SK-N-SH (cell line): Measurements from ENCODE around the gene DCUN1D3. TPM values are rescaled to one million over a fixed set of nuclear protein-coding genes. Genes with fewer than 3 reads are reported as not detected.

ENCODE experiments used
- CTCF ChIA-PET: fragments of 300-600, 350-600 bp; formaldehyde crosslinking; extraction: SDS; loops from one replicate; lab custom pipeline; 2021; lab: Yijun Ruan, JAX
- POLR2A ChIA-PET: fragments of 350-600 bp; sonication (Branson Sonifier 250); formaldehyde crosslinking; extraction: SDS; loops from one replicate; lab custom pipeline; 2020; ENCODE audit warnings: antibody characterized with exemption, inconsistent platforms; lab: Yijun Ruan, JAX
- DNase-seq: peaks from one replicate; pipeline ENCODE4 v3.0.0; 2012
- H2AFZ ChIP-seq: fragments of 200-600 bp; sonication (generic); 2 replicates; pipeline ENCODE4 v1.8.1; 2016; ENCODE audit warnings: antibody characterized with exemption, mild to moderate bottlenecking, low read depth
- H3F3A ChIP-seq: fragments of 200-600 bp; sonication (generic); replicated peaks from 2 replicates; pipeline ENCODE3; 2016; ENCODE audit warnings: antibody characterized with exemption, mild to moderate bottlenecking; ENCODE audit not compliant: insufficient read depth
- H3K27ac ChIP-seq, 2 experiments: fragments of 200-500 bp in 1 of 2; fragments of 200-600 bp in 1 of 2; sonication (Bioruptor generic) in 1 of 2; sonication (generic), shearing (Covaris generic) in 1 of 2; 2 replicates each; pipeline versions ENCODE4 v1.5.1 to v1.6.1; 2014 to 2016; ENCODE audit warnings: low read depth in 2 of 2, inconsistent platforms in 1 of 2, low read length in 1 of 2, mild to moderate bottlenecking in 1 of 2, mixed read lengths in 1 of 2
- H3K27me3 ChIP-seq: fragments of 200-600 bp; sonication (generic), shearing (Covaris generic); 2 replicates; pipeline ENCODE4 v1.6.1; 2016; ENCODE audit warnings: mixed run types; ENCODE audit not compliant: insufficient read depth
- H3K36me3 ChIP-seq, 2 experiments: fragments of 200-500 bp in 1 of 2; fragments of 200-600 bp in 1 of 2; sonication (Bioruptor generic) in 1 of 2; sonication (generic) in 1 of 2; replicated peaks in 1 of 2; 2 replicates each; pipeline versions ENCODE3 to v1.5.1; 2014 to 2016; ENCODE audit warnings: low read length in 1 of 2, mild to moderate bottlenecking in 1 of 2; ENCODE audit not compliant: insufficient read depth in 2 of 2, control insufficient read depth in 1 of 2
- H3K4me1 ChIP-seq, 2 experiments: fragments of 200-500 bp in 1 of 2; fragments of 200-600 bp in 1 of 2; sonication (Bioruptor generic) in 1 of 2; sonication (generic), shearing (Covaris generic) in 1 of 2; 2 replicates each; pipeline versions ENCODE4 v1.5.1 to v1.6.1; 2014 to 2016; ENCODE audit warnings: low read depth in 1 of 2, low read length in 1 of 2, mixed run types in 1 of 2; ENCODE audit not compliant: insufficient read depth in 2 of 2, control insufficient read depth in 1 of 2
- H3K4me2 ChIP-seq: fragments of 200-600 bp; sonication (generic), shearing (Covaris generic); 2 replicates; pipeline ENCODE4 v1.6.1; 2017; ENCODE audit warnings: mixed run types
- H3K4me3 ChIP-seq, 2 experiments: fragments of 200-500 bp in 1 of 2; fragments of 200-600 bp in 1 of 2; sonication (Bioruptor generic) in 1 of 2; sonication (generic), shearing (Covaris generic) in 1 of 2; 2 replicates each; pipeline versions ENCODE4 v1.5.1 to v1.8.1; 2014 to 2016; ENCODE audit warnings: low read depth in 2 of 2, inconsistent platforms in 1 of 2, low read length in 1 of 2, mild to moderate bottlenecking in 1 of 2, mixed read lengths in 1 of 2, moderate library complexity in 1 of 2
- H3K79me2 ChIP-seq: fragments of 200-600 bp; sonication (generic); 2 replicates; pipeline ENCODE4 v1.8.1; 2017; ENCODE audit warnings: mild to moderate bottlenecking; ENCODE audit not compliant: insufficient read depth
- H3K9ac ChIP-seq: fragments of 200-600 bp; sonication (generic); 2 replicates; pipeline ENCODE4 v1.6.1; 2017; ENCODE audit warnings: mixed run types
- H3K9me2 ChIP-seq: fragments of 200-600 bp; sonication (generic); 2 replicates; pipeline ENCODE4 v1.6.1; 2017; ENCODE audit warnings: mixed run types
- H3K9me3 ChIP-seq: fragments of 200-600 bp; sonication (generic); 2 replicates; pipeline ENCODE4 v1.6.1; 2017; ENCODE audit warnings: mixed run types, mild to moderate bottlenecking, moderate library complexity
- H4K20me1 ChIP-seq: fragments of 200-600 bp; sonication (generic); 2 replicates; pipeline ENCODE4 v1.6.1; 2017; ENCODE audit warnings: mild to moderate bottlenecking, mixed run types; ENCODE audit not compliant: insufficient read depth
- MEF2A ChIP-seq: IDR thresholded peaks from 2 replicates; pipeline ENCODE4 v1.4.0; 2012; ENCODE audit warnings: low read depth, borderline replicate concordance
- NRF1 ChIP-seq: IDR thresholded peaks from 2 replicates; pipeline ENCODE4 v1.6.1; 2012; ENCODE audit warnings: low read depth, mild to moderate bottlenecking, low read length
- POLR2AphosphoS5 ChIP-seq: IDR thresholded peaks from 2 replicates; pipeline ENCODE4 v1.6.1; 2012; ENCODE audit warnings: low read depth, low read length
- RAD21 ChIP-seq: IDR thresholded peaks from 2 replicates; pipeline ENCODE4 v1.6.1; 2012; ENCODE audit warnings: mild to moderate bottlenecking, low read length
- RCOR1 ChIP-seq: fragments of 150-350 bp; IDR thresholded peaks from 2 replicates; pipeline ENCODE4 v1.6.1; 2017; ENCODE audit warnings: antibody characterized with exemption, low read length
- REST ChIP-seq: IDR thresholded peaks from 2 replicates; pipeline ENCODE4 v1.6.1; 2012; ENCODE audit warnings: mild to moderate bottlenecking, low read depth, low read length, moderate library complexity
- TAF1 ChIP-seq: IDR thresholded peaks from 2 replicates; pipeline ENCODE4 v1.6.1; 2012; ENCODE audit warnings: low read depth, mild to moderate bottlenecking, low read length, moderate library complexity, borderline replicate concordance
- TCF12 ChIP-seq: IDR thresholded peaks from 2 replicates; pipeline ENCODE4 v1.4.0; 2012
- TEAD4 ChIP-seq: IDR thresholded peaks from 2 replicates; pipeline ENCODE4 v1.4.0; 2012; ENCODE audit warnings: mild to moderate bottlenecking, borderline replicate concordance; ENCODE audit not compliant: insufficient read depth
- YY1 ChIP-seq: IDR thresholded peaks from 2 replicates; pipeline ENCODE4 v1.4.0; 2012; ENCODE audit warnings: low read depth, mild to moderate bottlenecking
- WGBS: methylation state at CpG from one replicate; pipeline ENCODE4 v1.1.6; 2017; ENCODE audit warnings: low lambda C conversion rate; 5-methylcytosine and 5-hydroxymethylcytosine counted together
- polyA plus RNA-seq, 3 experiments: library from polyadenylated mRNA; depleted of rRNA; stranded (reverse); fragments of >200 nt; gene quantifications; 2 replicates each; pipeline ENCODE4 v1.2.3, GENCODE V29; 2012
- TF ChIP-seq, protein P1 (sequence below): IDR thresholded peaks from 2 replicates; pipeline ENCODE4 v1.4.0; 2012; ENCODE audit warnings: low read depth, borderline replicate concordance
- TF ChIP-seq, protein P2 (sequence below): IDR thresholded peaks from 2 replicates; pipeline ENCODE4; 2012

DCUN1D3 gene
- polyA plus RNA-seq, 1 of the 3 experiments (the other 2 are of a cell fraction) = 4.7 TPM

- Histone ChIP-seq H3K4me2 (peak overlapping the region; percentile 2; the same call in 1 of the 2 replicates), H2AFZ (no peak overlapping the region), H3F3A (peaks cover 15% of the 10 kb centered on the region), H3K4me1 (peaks cover 16 to 21% of the 10 kb centered on the region in 2 experiments), H3K36me3 (no peaks in the 10 kb centered on the region), H3K4me3 (no peak overlapping the region), H3K27me3 (no peaks in the 10 kb centered on the region), H3K9me2 (no peaks in the 10 kb centered on the region), H3K9me3 (no peaks in the 10 kb centered on the region), H3K9ac (no peak overlapping the region), H3K79me2 (peaks cover 87% of the 10 kb centered on the region), H3K27ac (peak overlapping the region in 1 of 2 experiments; percentile 61; a peak in 2 of 4 replicates), H4K20me1 (no peaks in the 10 kb centered on the region)
- TF ChIP-seq, protein P1, sequence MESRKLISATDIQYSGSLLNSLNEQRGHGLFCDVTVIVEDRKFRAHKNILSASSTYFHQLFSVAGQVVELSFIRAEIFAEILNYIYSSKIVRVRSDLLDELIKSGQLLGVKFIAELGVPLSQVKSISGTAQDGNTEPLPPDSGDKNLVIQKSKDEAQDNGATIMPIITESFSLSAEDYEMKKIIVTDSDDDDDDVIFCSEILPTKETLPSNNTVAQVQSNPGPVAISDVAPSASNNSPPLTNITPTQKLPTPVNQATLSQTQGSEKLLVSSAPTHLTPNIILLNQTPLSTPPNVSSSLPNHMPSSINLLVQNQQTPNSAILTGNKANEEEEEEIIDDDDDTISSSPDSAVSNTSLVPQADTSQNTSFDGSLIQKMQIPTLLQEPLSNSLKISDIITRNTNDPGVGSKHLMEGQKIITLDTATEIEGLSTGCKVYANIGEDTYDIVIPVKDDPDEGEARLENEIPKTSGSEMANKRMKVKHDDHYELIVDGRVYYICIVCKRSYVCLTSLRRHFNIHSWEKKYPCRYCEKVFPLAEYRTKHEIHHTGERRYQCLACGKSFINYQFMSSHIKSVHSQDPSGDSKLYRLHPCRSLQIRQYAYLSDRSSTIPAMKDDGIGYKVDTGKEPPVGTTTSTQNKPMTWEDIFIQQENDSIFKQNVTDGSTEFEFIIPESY = no peak
- peak; percentile 22; the same call in 1 of the 2 replicates for TF ChIP-seq TCF12
- no peak for TF ChIP-seq TAF1
- TF ChIP-seq, protein P2, sequence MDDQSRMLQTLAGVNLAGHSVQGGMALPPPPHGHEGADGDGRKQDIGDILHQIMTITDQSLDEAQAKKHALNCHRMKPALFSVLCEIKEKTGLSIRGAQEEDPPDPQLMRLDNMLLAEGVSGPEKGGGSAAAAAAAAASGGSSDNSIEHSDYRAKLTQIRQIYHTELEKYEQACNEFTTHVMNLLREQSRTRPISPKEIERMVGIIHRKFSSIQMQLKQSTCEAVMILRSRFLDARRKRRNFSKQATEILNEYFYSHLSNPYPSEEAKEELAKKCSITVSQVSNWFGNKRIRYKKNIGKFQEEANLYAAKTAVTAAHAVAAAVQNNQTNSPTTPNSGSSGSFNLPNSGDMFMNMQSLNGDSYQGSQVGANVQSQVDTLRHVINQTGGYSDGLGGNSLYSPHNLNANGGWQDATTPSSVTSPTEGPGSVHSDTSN = peak; percentile 7; the same call in 1 of the 2 replicates
- no peak for TF ChIP-seq YY1
- no peak for DNase-seq
- whole genome bisulfite sequencing = 81% methylated on average over 4 of the region's 4 CpGs
- POLR2A ChIA-PET = no interaction called here
- CTCF ChIA-PET = interaction anchor here (1.5 to 4.1 kb wide), 3 partner anchors 11 to 26 kb away, joined by 3 to 21 read pairs (median 7); partner anchors contain the start of genes DCUN1D3 and LYRM1
Observed at GRCh38 chr16:20874088-20874581, 26.0 kb downstream of the DCUN1D3 start.

DNA sequence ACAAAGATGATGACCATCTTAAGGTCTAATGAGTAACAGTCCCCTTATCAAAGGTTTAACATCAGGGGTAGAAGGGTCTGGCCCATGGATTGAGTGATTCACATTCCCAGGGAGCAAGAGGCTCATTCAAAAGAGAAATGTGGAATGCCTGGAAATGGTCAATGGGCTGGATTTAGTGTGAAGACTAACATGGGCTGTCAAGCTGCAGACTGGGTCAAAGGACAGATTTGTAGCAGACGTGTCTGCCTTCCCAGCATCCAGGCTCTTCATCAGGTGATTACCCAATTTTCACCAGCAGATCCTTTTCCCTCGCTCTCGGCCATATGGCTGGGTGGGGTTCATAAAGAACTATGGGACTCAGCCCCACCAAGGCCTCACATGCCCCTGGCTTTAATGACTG is 26.8 kb downstream of the DCUN1D3 start:
- H4K20me1 ChIP-seq = no peaks in the 10 kb centered on the region

More for the DNA sequence above, 26.8 kb downstream of the DCUN1D3 start:
- H3K9me3 ChIP-seq = no peaks in the 10 kb centered on the region
- H2AFZ ChIP-seq = no peak overlapping the region
- H3K4me2 ChIP-seq = no peak overlapping the region
- no peaks in the 10 kb centered on the region for H3K36me3 ChIP-seq
- peak overlapping the region in 1 of 2 experiments; percentile 61; a peak in 2 of 4 replicates for H3K27ac ChIP-seq
- 97% methylated on average over 3 of the region's 3 CpGs for WGBS
- CTCF ChIA-PET = interaction anchor here (0.9 to 4.1 kb wide), 4 partner anchors 10 to 27 kb away, joined by 3 to 21 read pairs (median 5); partner anchors contain the start of genes DCUN1D3 and LYRM1
- no peak overlapping the region for H3K4me3 ChIP-seq
- TF ChIP-seq MEF2A = no peak
- TF ChIP-seq RCOR1 = no peak
- TF ChIP-seq TEAD4 = no peak
- TF ChIP-seq NRF1 = no peak
- no peak for TF ChIP-seq RAD21
- TF ChIP-seq POLR2AphosphoS5 = no peak
- no peak for TF ChIP-seq REST
- no peaks in the 10 kb centered on the region for H3K27me3 ChIP-seq
- no peak for DNase-seq
- POLR2A ChIA-PET = no interaction called here
- H3K4me1 ChIP-seq = peaks cover 18 to 23% of the 10 kb centered on the region in 2 experiments
- peaks cover 15% of the 10 kb centered on the region for H3F3A ChIP-seq
- H3K79me2 ChIP-seq = peaks cover 88% of the 10 kb centered on the region
- no peak overlapping the region for H3K9ac ChIP-seq
- no peaks in the 10 kb centered on the region for H3K9me2 ChIP-seq
